IMR-90 (cell line): ENCODE measurements around the gene PODXL2. TPM values are rescaled to one million over a fixed set of nuclear protein-coding genes. Genes with fewer than 3 reads are reported as not detected.

Experiments used
- ATAC-seq: fragments of 200-7000 bp; cut with Tn5 transposase; 2 replicates; pipeline ENCODE4 v1.9.1; 2020; ENCODE audit warnings: low read depth, mild to moderate bottlenecking, moderate library complexity
- BruUV-seq: library from RNA; stranded (reverse); fragments of 400-500 nt; replicated peaks from 2 replicates; lab custom pipeline; 2021; lab: Mats Ljungman, UMichigan
- CTCF ChIA-PET: fragments of 300-600 bp; formaldehyde crosslinking; extraction: SDS; loops from one replicate; lab custom pipeline; 2021; ENCODE audit warnings: antibody characterized with exemption; lab: Yijun Ruan, JAX
- POLR2A ChIA-PET: fragments of 300-600 bp; sonication (Branson Sonifier 250); formaldehyde crosslinking; loops from one replicate; lab custom pipeline; 2022; ENCODE audit warnings: antibody characterized with exemption; ENCODE audit not compliant: unreplicated experiment; lab: Charles Lee
- DNase-seq: peaks from one replicate; pipeline ENCODE4 v3.0.0; 2013
- H2AFZ ChIP-seq: replicated peaks from 2 replicates; pipeline ENCODE3; 2013; ENCODE audit warnings: low read length, mild to moderate bottlenecking; ENCODE audit not compliant: poor library complexity
- H2AK5ac ChIP-seq: 2 replicates; pipeline ENCODE4 v1.6.1; 2013; ENCODE audit warnings: low read depth, low read length, inconsistent platforms
- H2AK9ac ChIP-seq: replicated peaks from 2 replicates; pipeline ENCODE3; 2013; ENCODE audit warnings: mild to moderate bottlenecking, low read depth, low read length, moderate library complexity; ENCODE audit not compliant: poor library complexity
- H2BK120ac ChIP-seq: 2 replicates; pipeline ENCODE4 v1.6.1; 2013; ENCODE audit warnings: low read depth, low read length, inconsistent platforms
- H2BK15ac ChIP-seq: 3 replicates; pipeline ENCODE4 v1.6.1; 2013; ENCODE audit warnings: low read depth, low read length, inconsistent platforms
- H2BK20ac ChIP-seq: 2 replicates; pipeline ENCODE4 v1.6.1; 2013; ENCODE audit warnings: low read depth, mild to moderate bottlenecking, inconsistent platforms, low read length, moderate library complexity
- H2BK5ac ChIP-seq: 2 replicates; pipeline ENCODE4 v1.6.1; 2013; ENCODE audit warnings: mild to moderate bottlenecking, low read depth, low read length, inconsistent platforms; ENCODE audit not compliant: poor library complexity, severe bottlenecking
- H3K14ac ChIP-seq: replicated peaks from 2 replicates; pipeline ENCODE4 v1.6.1; 2013; ENCODE audit warnings: low read depth, low read length, inconsistent platforms
- H3K18ac ChIP-seq: 2 replicates; pipeline ENCODE4 v1.6.1; 2013; ENCODE audit warnings: low read depth, low read length, control low read depth
- H3K23ac ChIP-seq: 2 replicates; pipeline ENCODE4 v1.6.1; 2013; ENCODE audit warnings: low read depth, low read length, inconsistent platforms
- H3K27ac ChIP-seq: 2 replicates; pipeline ENCODE4 v1.5.1; 2013; ENCODE audit warnings: mild to moderate bottlenecking, control low read depth, low read length; ENCODE audit not compliant: insufficient read depth
- H3K27me3 ChIP-seq: 2 replicates; pipeline ENCODE4 v1.6.1; 2013; ENCODE audit warnings: low read length; ENCODE audit not compliant: control insufficient read depth, insufficient read depth
- H3K36me3 ChIP-seq: 2 replicates; pipeline ENCODE4 v1.6.1; 2013; ENCODE audit warnings: low read length, mixed read lengths; ENCODE audit not compliant: control insufficient read depth, insufficient read depth
- H3K4ac ChIP-seq: 2 replicates; pipeline ENCODE4 v1.6.1; 2013; ENCODE audit warnings: low read depth, low read length, inconsistent platforms
- H3K4me1 ChIP-seq: 2 replicates; pipeline ENCODE4 v1.6.1; 2013; ENCODE audit warnings: low read length, mixed read lengths; ENCODE audit not compliant: control insufficient read depth, insufficient read depth
- H3K4me2 ChIP-seq: 2 replicates; pipeline ENCODE4 v1.6.1; 2013; ENCODE audit warnings: low read depth, mild to moderate bottlenecking, control low read depth, low read length, moderate library complexity
- H3K4me3 ChIP-seq: 2 replicates; pipeline ENCODE4 v1.5.1; 2013; ENCODE audit warnings: low read depth, mild to moderate bottlenecking, control low read depth, low read length, moderate library complexity; ENCODE audit not compliant: insufficient read depth
- H3K56ac ChIP-seq: 2 replicates; pipeline ENCODE4 v1.6.1; 2013; ENCODE audit warnings: low read length, inconsistent platforms; ENCODE audit not compliant: insufficient read depth; ENCODE audit errors: extremely low read depth
- H3K79me1 ChIP-seq, 2 experiments: 2 replicates each; pipeline ENCODE4 v1.6.1; 2013; ENCODE audit warnings: low read length in 2 of 2, inconsistent platforms in 1 of 2, low read depth in 1 of 2
- H3K9ac ChIP-seq: 2 replicates; pipeline ENCODE4 v1.6.1; 2013; ENCODE audit warnings: low read depth, low read length, control low read depth
- H3K9me1 ChIP-seq: 2 replicates; pipeline ENCODE4 v1.6.1; 2013; ENCODE audit warnings: low read length, inconsistent platforms; ENCODE audit not compliant: insufficient read depth
- H3K9me3 ChIP-seq: 2 replicates; pipeline ENCODE4 v1.6.1; 2013; ENCODE audit warnings: low read length; ENCODE audit not compliant: control insufficient read depth, insufficient read depth
- H4K20me1 ChIP-seq: 2 replicates; pipeline ENCODE4 v1.6.1; 2013; ENCODE audit warnings: low read length, inconsistent platforms; ENCODE audit not compliant: insufficient read depth
- H4K5ac ChIP-seq: 2 replicates; pipeline ENCODE4 v1.6.1; 2013; ENCODE audit warnings: mild to moderate bottlenecking, low read depth, low read length, control low read depth
- H4K8ac ChIP-seq, 2 experiments: 2 replicates each; pipeline ENCODE4 v1.6.1; 2013; ENCODE audit warnings: low read depth in 2 of 2, low read length in 2 of 2, control low read depth in 1 of 2, inconsistent platforms in 1 of 2
- H4K91ac ChIP-seq: 2 replicates; pipeline ENCODE4 v1.6.1; 2013; ENCODE audit warnings: low read depth, low read length, inconsistent platforms; ENCODE audit not compliant: insufficient read depth
- BHLHE40 ChIP-seq: fragments of 150-350 bp; IDR thresholded peaks from 2 replicates; pipeline ENCODE4 v1.6.1; 2016; ENCODE audit warnings: mild to moderate bottlenecking, low read depth, low read length
- CHD1 ChIP-seq: IDR thresholded peaks from 2 replicates; pipeline ENCODE4 v1.6.1; 2012; ENCODE audit warnings: low read depth, low read length, improper control_type of control experiment
- FOS ChIP-seq: fragments of 150-350 bp; IDR thresholded peaks from 2 replicates; pipeline ENCODE4 v1.6.1; 2016; ENCODE audit warnings: low read depth, low read length
- MAZ ChIP-seq: IDR thresholded peaks from 2 replicates; pipeline ENCODE4 v1.6.1; 2012; ENCODE audit warnings: low read depth, mild to moderate bottlenecking, low read length, improper control_type of control experiment, moderate library complexity, borderline replicate concordance
- MXI1 ChIP-seq: IDR thresholded peaks from 2 replicates; pipeline ENCODE4 v1.6.1; 2012; ENCODE audit warnings: low read depth, mild to moderate bottlenecking, low read length, moderate library complexity, borderline replicate concordance
- RAD21 ChIP-seq: IDR thresholded peaks from 2 replicates; pipeline ENCODE4 v1.6.1; 2012; ENCODE audit warnings: low read length, improper control_type of control experiment
- RCOR1 ChIP-seq: IDR thresholded peaks from 2 replicates; pipeline ENCODE4 v1.6.1; 2012; ENCODE audit warnings: mild to moderate bottlenecking, low read length, improper control_type of control experiment; ENCODE audit not compliant: insufficient replicate concordance
- SMC3 ChIP-seq: fragments of 150-350 bp; IDR thresholded peaks from 2 replicates; pipeline ENCODE4 v1.6.1; 2016; ENCODE audit warnings: low read depth, mild to moderate bottlenecking, antibody characterized with exemption, low read length, moderate library complexity
- WGBS, 2 experiments: methylation state at CpG; one replicate each; pipeline versions ENCODE4 v1.1.5 to v1.1.7; 2013; ENCODE audit warnings: missing lambda C conversion rate in 2 of 2; ENCODE audit not compliant: insufficient read length in 1 of 2; ENCODE audit errors: extremely low coverage in 2 of 2; 5-methylcytosine and 5-hydroxymethylcytosine counted together
- dilution Hi-C: fragments of 300-500 bp; cut with HindIII; formaldehyde crosslinking; loops from one replicate; pipeline ENCODE4 v1.14.3; 2018; ENCODE audit warnings: low sequenced_read_pairs; ENCODE audit not compliant: unreplicated experiment
- in situ Hi-C: fragments of 300-500 bp; cut with MboI; formaldehyde crosslinking; loops from 3 replicates; pipeline ENCODE4 v1.14.3; 2019; ENCODE audit warnings: low sequenced_read_pairs, inconsistent platforms, mixed read lengths
- intact Hi-C: fragments of 100-400 bp; cut with micrococcal nuclease; formaldehyde crosslinking; loops from 2 replicates; pipeline ENCODE4 v1.10.0; 2022
- polyA plus RNA-seq, 3 experiments: library from polyadenylated mRNA; depleted of rRNA; stranded (reverse); fragments of >200 nt; gene quantifications; 2 replicates each; pipeline ENCODE4 v1.2.3, GENCODE V29; 2012; ENCODE audit warnings: low replicate concordance in 1 of 3
- total RNA-seq: library from RNA; depleted of rRNA; stranded (reverse); fragments of >200 nt; gene quantifications from 2 replicates; pipeline ENCODE4 v1.2.3, GENCODE V29; 2012
- TF ChIP-seq, protein P1 (sequence below): fragments of 150-350 bp; IDR thresholded peaks from 2 replicates; pipeline ENCODE4 v1.6.1; 2016; ENCODE audit warnings: low read depth, mild to moderate bottlenecking, low read length, moderate library complexity, borderline replicate concordance
- TF ChIP-seq, protein P2 (sequence below): conservative IDR thresholded peaks from 2 replicates; pipeline ENCODE4 v1.5.1; 2012; ENCODE audit warnings: mild to moderate bottlenecking, low read depth, low read length, improper control_type of control experiment

Gene PODXL2
- total and polyA plus RNA-seq, 2 of the 4 experiments (the other 2 are of a cell fraction), result 1.6 to 5.4 TPM

DNA sequence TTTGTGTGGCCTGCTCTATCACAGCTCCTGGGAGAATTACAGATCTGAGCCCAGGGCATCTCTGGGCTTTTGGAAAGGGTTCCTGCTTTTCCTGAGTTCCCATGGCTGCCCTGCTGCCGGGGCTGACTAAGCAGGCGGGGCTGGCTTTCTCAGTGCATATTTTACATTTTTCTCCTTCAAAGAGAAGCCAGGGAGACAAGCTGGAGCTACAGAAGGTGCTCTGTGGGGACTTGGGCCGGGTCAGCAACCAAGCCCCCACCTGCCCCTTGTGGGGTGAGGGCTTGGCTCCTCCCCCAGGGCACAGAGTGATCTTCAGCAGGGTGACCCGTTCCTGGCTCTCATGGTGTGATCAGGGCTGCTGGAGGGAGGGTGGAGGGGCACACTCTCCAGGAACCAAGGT, 61.1 kb downstream of the PODXL2 start:
- peak overlapping the region; percentile 68 for H4K5ac ChIP-seq
- H3K9ac ChIP-seq, result peak overlapping the region; percentile 59
- peak overlapping the region; percentile 61 for H3K4me2 ChIP-seq
- peak overlapping the region; percentile 99; the same call in 2 of the 3 replicates for H2BK15ac ChIP-seq
- peak overlapping the region; percentile 88 for H3K14ac ChIP-seq
- ATAC-seq (peak; percentile 66), DNase-seq (peak; percentile 61)
- ChIA-PET CTCF (interaction anchor here (1.9 kb wide), 1 partner anchor 141 kb away, joined by 9 read pairs; no protein-coding TSS in a partner anchor), POLR2A (no interaction called here)
- H3K36me3 ChIP-seq, result peaks cover 12% of the 10 kb centered on the region; the same call in 1 of the 2 replicates
- peak overlapping the region; percentile 92 for H2AK5ac ChIP-seq
- no CpG with 5 or more reads among the region's 4 CpGs for WGBS, 2 experiments
- dilution Hi-C loops (no loop called here), intact Hi-C loops (loop anchor here (2.0 kb wide), 4 partner anchors 37 to 363 kb away; partner anchors contain the start of gene SEC61A1), in situ Hi-C loops (no loop called here)
- H2AFZ ChIP-seq, result peak overlapping the region; percentile 85
- peak overlapping the region; percentile 98 for H2BK120ac ChIP-seq
- H3K27me3 ChIP-seq, result no peaks in the 10 kb centered on the region
- H3K79me1 ChIP-seq, result peaks cover 0 to 30% of the 10 kb centered on the region in 2 experiments; a peak in 2 of 4 replicates
- BruUV-seq, result no TSS peak
- peak overlapping the region; percentile 80 for H3K27ac ChIP-seq
- H3K56ac ChIP-seq, result peak overlapping the region; percentile 59; the same call in 1 of the 2 replicates
- peak overlapping the region; percentile 97 for H4K91ac ChIP-seq
- peaks cover 26% of the 10 kb centered on the region for H3K4me1 ChIP-seq
- TF ChIP-seq MXI1, result no peak
- TF ChIP-seq SMC3, result no peak
- TF ChIP-seq, protein P1, sequence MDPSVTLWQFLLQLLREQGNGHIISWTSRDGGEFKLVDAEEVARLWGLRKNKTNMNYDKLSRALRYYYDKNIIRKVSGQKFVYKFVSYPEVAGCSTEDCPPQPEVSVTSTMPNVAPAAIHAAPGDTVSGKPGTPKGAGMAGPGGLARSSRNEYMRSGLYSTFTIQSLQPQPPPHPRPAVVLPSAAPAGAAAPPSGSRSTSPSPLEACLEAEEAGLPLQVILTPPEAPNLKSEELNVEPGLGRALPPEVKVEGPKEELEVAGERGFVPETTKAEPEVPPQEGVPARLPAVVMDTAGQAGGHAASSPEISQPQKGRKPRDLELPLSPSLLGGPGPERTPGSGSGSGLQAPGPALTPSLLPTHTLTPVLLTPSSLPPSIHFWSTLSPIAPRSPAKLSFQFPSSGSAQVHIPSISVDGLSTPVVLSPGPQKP, result no peak
- TF ChIP-seq CHD1, result no peak
- TF ChIP-seq RCOR1, result no peak
- TF ChIP-seq, protein P2, sequence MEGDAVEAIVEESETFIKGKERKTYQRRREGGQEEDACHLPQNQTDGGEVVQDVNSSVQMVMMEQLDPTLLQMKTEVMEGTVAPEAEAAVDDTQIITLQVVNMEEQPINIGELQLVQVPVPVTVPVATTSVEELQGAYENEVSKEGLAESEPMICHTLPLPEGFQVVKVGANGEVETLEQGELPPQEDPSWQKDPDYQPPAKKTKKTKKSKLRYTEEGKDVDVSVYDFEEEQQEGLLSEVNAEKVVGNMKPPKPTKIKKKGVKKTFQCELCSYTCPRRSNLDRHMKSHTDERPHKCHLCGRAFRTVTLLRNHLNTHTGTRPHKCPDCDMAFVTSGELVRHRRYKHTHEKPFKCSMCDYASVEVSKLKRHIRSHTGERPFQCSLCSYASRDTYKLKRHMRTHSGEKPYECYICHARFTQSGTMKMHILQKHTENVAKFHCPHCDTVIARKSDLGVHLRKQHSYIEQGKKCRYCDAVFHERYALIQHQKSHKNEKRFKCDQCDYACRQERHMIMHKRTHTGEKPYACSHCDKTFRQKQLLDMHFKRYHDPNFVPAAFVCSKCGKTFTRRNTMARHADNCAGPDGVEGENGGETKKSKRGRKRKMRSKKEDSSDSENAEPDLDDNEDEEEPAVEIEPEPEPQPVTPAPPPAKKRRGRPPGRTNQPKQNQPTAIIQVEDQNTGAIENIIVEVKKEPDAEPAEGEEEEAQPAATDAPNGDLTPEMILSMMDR, result no peak
- TF ChIP-seq FOS, result no peak
- TF ChIP-seq MAZ, result no peak
- TF ChIP-seq RAD21, result no peak
- TF ChIP-seq BHLHE40, result no peak
- H3K9me1 ChIP-seq, result peaks cover 26% of the 10 kb centered on the region
- no peaks in the 10 kb centered on the region for H3K9me3 ChIP-seq
- H2BK5ac ChIP-seq, result peak overlapping the region; percentile 89
- no peak overlapping the region for H3K4me3 ChIP-seq
- peak overlapping the region; percentile 96 for H2BK20ac ChIP-seq
- H2AK9ac ChIP-seq, result peak overlapping the region; percentile 96
- H4K20me1 ChIP-seq, result no peaks in the 10 kb centered on the region
- peak overlapping the region; percentile 91 for H3K23ac ChIP-seq
- peak overlapping the region; percentile 90 to 91 for H4K8ac ChIP-seq
- peak overlapping the region; percentile 98 for H3K4ac ChIP-seq
- H3K18ac ChIP-seq, result peak overlapping the region; percentile 80
